HFFc6 (cell line): ENCODE data around the gene CYYR1. TPM values are rescaled to one million over a fixed set of nuclear protein-coding genes. Genes with fewer than 3 reads are reported as not detected.

Source experiments
- DNase-seq: peaks from one replicate; pipeline ENCODE4 v3.0.0-alpha.2; 2018
- H3K27ac Mint-ChIP-seq: 2 replicates; pipeline ENCODE4 v1.8.0; 2020; ENCODE audit warnings: mild to moderate bottlenecking, mixed read lengths
- H3K27me3 Mint-ChIP-seq: 2 replicates; pipeline ENCODE4 v1.8.0; 2021; ENCODE audit warnings: mild to moderate bottlenecking, moderate library complexity, mixed read lengths; ENCODE audit not compliant: insufficient read depth
- H3K36me3 Mint-ChIP-seq: 2 replicates; pipeline ENCODE4 v1.8.0; 2021; ENCODE audit warnings: low read depth, mixed read lengths
- H3K4me1 Mint-ChIP-seq: 2 replicates; pipeline ENCODE4 v1.8.0; 2020; ENCODE audit warnings: low read depth, mixed read lengths
- H3K4me3 Mint-ChIP-seq: 2 replicates; pipeline ENCODE4 v1.8.0; 2020; ENCODE audit warnings: mild to moderate bottlenecking, moderate library complexity, mixed read lengths
- H3K9me3 Mint-ChIP-seq: 2 replicates; pipeline ENCODE4 v1.8.0; 2020; ENCODE audit warnings: mild to moderate bottlenecking, mixed read lengths
- CTCF ChIP-seq: fragments of 200-600 bp; sonication (generic); IDR thresholded peaks from 2 replicates; pipeline ENCODE4 v1.5.0; 2021; ENCODE audit warnings: antibody characterized with exemption, mild to moderate bottlenecking
- total RNA-seq, 6 experiments: library from RNA; stranded (reverse); fragmentation: NEBNext Ultra II Directional; extraction: Animal tissue kit (Norgen Biotek cat#: 25700); gene quantifications; 2 replicates in 1 of 6; 3 replicates in 5 of 6; pipeline ENCODE4 v1.2.3, GENCODE V29; 2021

Gene CYYR1
- total RNA-seq, 6 experiments from 2014 or later: not detected

DNA sequence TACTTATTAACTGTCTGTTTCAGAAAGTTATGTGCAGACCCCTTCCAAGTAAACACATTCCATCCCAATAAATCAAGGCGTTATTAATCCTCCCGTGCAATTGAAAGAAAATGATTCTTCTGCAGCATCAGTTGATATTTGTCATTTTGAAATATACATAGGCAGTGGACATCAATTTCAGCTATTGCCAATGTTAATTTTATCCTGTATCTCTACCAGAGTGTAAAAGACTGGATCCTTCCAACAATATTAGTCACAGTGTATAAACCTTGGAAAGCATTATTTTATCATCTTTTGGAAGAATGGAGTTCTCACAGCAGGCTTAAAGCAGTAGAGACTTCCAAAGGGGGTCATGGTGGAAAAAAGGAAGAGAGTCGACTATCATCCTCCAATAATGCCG lies 150.4 kb downstream of the CYYR1 start:
- no peaks in the 10 kb centered on the region for H3K36me3 Mint-ChIP-seq

GRCh38 chr21:26422138-26422537 lies 150.9 kb downstream of the CYYR1 start:
- no peaks in the 10 kb centered on the region for H3K9me3 Mint-ChIP-seq
- H3K4me1 Mint-ChIP-seq: no peaks in the 10 kb centered on the region
- no peak overlapping the region for H3K4me3 Mint-ChIP-seq
- H3K36me3 Mint-ChIP-seq: no peaks in the 10 kb centered on the region
- TF ChIP-seq CTCF: no peak
- no peaks in the 10 kb centered on the region; the same call in none of the 2 replicates for H3K27me3 Mint-ChIP-seq
- DNase-seq: no peak
- no peak overlapping the region for H3K27ac Mint-ChIP-seq

More for the DNA sequence above, 150.4 kb downstream of the CYYR1 start:
- H3K4me3 Mint-ChIP-seq: no peak overlapping the region
- no peaks in the 10 kb centered on the region for H3K4me1 Mint-ChIP-seq
- no peak overlapping the region for H3K27ac Mint-ChIP-seq
- TF ChIP-seq CTCF: no peak
- H3K9me3 Mint-ChIP-seq: no peaks in the 10 kb centered on the region
- DNase-seq: no peak
- H3K27me3 Mint-ChIP-seq: no peaks in the 10 kb centered on the region; the same call in none of the 2 replicates

- no peak for TF ChIP-seq CTCF
- no peaks in the 10 kb centered on the region; the same call in none of the 2 replicates for H3K27me3 Mint-ChIP-seq
- no peaks in the 10 kb centered on the region for H3K4me1 Mint-ChIP-seq
These were observed 151.4 kb downstream of the CYYR1 start for GRCh38 chr21:26421724-26422123.

More at GRCh38 chr21:26421724-26422123, 151.4 kb downstream of the CYYR1 start:
- H3K36me3 Mint-ChIP-seq: no peaks in the 10 kb centered on the region
- DNase-seq: no peak
- H3K9me3 Mint-ChIP-seq: no peaks in the 10 kb centered on the region
- no peak overlapping the region for H3K27ac Mint-ChIP-seq
- no peak overlapping the region for H3K4me3 Mint-ChIP-seq
